Activated T-cell treated with anti-CD3 and anti-CD28 coated beads, Interleukin-2, amount 50 U/mL, for 4 hours (primary cell): Measurements from ENCODE around the gene SOCS2. TPM values are rescaled to one million over a fixed set of nuclear protein-coding genes. Genes with fewer than 3 reads are reported as not detected.

Source experiments
- ATAC-seq, 2 donors: fragments of 200-7000 bp; cut with Tn5 transposase; one replicate each; pipeline ENCODE4 v1.10.0; 2021
- DNase-seq: peaks from one replicate; pipeline ENCODE4 v3.0.0-alpha.2; 2020
- H3K27me3 Mint-ChIP-seq: one replicate; pipeline ENCODE4 v1.8.0; 2021; ENCODE audit warnings: low read depth, mixed read lengths
- H3K36me3 Mint-ChIP-seq: one replicate; pipeline ENCODE4 v1.8.0; 2022; ENCODE audit warnings: mixed read lengths; ENCODE audit not compliant: insufficient read depth
- H3K4me1 Mint-ChIP-seq: one replicate; pipeline ENCODE4 v1.8.0; 2021; ENCODE audit warnings: low read depth, mixed read lengths
- H3K4me3 Mint-ChIP-seq: one replicate; pipeline ENCODE4 v1.8.0; 2021; ENCODE audit warnings: mild to moderate bottlenecking, moderate library complexity, mixed read lengths
- H3K9me3 Mint-ChIP-seq: one replicate; pipeline ENCODE4 v1.8.0; 2021; ENCODE audit warnings: mixed read lengths
- total RNA-seq, 3 donors: library from RNA; stranded (reverse); gene quantifications; one replicate each; pipeline ENCODE4 v1.2.1, GENCODE V29; 2021

Gene SOCS2, protein sequence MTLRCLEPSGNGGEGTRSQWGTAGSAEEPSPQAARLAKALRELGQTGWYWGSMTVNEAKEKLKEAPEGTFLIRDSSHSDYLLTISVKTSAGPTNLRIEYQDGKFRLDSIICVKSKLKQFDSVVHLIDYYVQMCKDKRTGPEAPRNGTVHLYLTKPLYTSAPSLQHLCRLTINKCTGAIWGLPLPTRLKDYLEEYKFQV
- total RNA-seq = 10 to 100 TPM in 1 of 3 donors, 1 to 10 TPM in 2; 6.5 to 10.9 (median 8.6) TPM

DNA sequence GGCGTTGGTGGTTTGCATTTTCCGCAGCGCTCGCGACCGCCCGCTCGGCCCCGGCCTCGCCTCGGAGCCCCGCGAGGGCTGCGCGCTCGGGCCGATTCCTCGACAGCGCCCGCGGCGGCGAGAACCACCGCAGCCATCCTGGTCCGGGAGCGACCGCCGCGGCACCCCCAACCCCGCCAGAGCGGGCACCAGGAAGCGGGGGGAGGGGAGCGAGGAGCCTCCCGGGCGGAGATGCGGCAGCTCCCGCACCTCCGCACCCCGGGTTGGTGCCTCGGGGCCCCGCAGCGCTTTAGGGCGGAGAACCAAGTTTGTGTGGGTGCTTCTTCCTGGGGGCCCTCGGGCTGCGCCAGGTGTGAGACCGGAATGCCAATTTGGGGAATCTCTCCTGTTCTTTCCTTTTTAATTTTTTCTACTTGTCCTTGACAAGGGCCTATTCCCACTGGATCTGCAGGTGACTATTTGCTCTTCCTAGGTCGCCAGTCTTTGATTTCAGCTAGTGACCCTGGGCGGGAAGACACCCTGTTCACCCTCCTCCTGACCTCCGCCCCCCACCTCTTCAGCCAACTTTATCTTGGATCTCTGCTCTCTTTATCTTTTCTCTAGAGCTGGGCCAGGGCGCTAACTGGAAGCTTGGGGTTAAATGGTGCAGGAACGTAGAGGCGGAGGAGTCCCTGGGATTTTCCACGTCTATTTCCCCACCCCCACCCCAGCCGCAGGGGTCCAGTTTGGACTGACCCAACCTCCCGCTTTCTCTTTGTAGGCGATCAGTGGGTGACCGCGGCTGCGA lies at the start of gene SOCS2:
Gene SOCS2 (plus strand): TSS at position 751 of the 787 bp plus-strand sequence. CDS start 223 bp downstream, outside the sequence.
- ATAC-seq (no peak), DNase-seq (peak; percentile 23)
- H3K9me3 Mint-ChIP-seq = no peaks in the 10 kb centered on the region
- H3K36me3 Mint-ChIP-seq = peaks cover 8% of the 10 kb centered on the region
- H3K4me3 Mint-ChIP-seq = peak within 1 kb of the TSS; percentile 90
- peaks cover 3% of the 10 kb centered on the region for H3K27me3 Mint-ChIP-seq
- peaks cover 38% of the 10 kb centered on the region for H3K4me1 Mint-ChIP-seq

DNA sequence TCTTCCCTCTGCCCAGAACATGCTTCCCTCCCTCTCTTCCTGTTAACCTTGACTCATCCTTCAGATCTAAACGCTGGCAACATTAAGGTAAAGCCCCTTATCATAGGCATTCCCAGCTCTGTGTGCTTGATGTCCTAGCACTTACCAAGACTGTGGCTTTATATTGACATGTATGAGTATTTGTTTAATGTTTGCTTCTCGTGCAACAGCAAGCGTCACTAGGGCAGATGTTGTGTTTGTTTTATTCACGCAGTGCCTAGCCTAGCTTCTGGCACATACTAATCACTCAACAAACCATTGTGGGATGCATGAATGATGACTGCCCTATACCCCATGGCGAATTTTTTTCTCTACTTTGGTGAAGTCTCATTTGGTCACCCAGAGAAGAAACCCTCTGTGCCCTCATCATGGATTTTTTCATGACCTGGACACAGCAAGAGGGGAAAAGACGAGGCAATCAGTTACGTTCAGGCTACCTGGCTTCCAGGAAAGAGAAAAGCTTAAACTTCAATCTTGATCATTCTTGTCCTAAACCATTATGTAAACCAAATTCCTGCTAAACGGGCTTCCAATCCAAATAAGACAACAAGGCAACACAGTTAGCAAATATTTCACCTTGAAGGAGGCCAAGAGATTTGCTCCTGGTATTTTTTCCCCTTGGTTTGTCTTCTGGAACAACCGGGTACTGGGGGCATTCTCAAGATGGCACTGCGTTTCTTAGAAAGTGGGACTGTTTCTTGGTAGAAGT lies 47.9 kb upstream of the SOCS2 start:
- H3K9me3 Mint-ChIP-seq = no peaks in the 10 kb centered on the region
- no peak overlapping the region for H3K4me3 Mint-ChIP-seq

DNA sequence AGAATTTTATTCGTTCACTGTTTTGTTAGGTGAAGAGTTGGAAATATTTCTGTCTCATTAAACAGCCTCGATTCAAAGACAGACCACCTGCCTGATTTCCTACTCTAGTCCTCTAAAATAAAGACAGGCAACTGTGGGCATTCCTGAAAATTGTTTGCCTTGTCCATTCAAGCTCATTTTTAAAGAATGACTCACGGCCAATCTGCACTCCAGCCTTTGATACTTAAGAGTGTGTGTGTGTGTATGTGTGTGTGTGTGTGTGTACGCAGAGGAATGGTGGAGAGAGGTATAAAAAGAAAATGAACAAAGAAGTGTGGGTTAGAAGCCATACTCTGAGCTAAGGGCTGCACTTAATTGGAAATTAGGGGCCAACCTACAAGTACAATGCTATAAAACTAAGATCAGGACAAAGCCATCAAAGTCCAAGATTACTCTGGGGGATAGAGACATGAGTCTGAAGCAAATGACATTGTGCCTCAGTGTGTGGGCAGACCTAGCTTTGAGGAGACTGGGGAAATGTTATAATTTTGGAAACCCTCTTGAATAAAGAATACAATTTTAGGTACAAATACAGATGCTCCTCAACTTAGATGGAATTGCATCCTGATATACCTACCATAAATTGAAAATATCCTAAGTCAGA lies 45.6 kb upstream of the SOCS2 start:
- Mint-ChIP-seq H3K4me1 (peaks cover 16% of the 10 kb centered on the region), H3K4me3 (no peak overlapping the region), H3K9me3 (no peaks in the 10 kb centered on the region), H3K27me3 (peaks cover 3% of the 10 kb centered on the region), H3K36me3 (no peaks in the 10 kb centered on the region)
- no peak for ATAC-seq
- no peak for DNase-seq

More for the DNA sequence above, 47.9 kb upstream of the SOCS2 start:
- H3K4me1 Mint-ChIP-seq = peaks cover 4% of the 10 kb centered on the region
- no peaks in the 10 kb centered on the region for H3K36me3 Mint-ChIP-seq
- DNase-seq (no peak), ATAC-seq (no peak)
- H3K27me3 Mint-ChIP-seq = peaks cover 3% of the 10 kb centered on the region

DNA sequence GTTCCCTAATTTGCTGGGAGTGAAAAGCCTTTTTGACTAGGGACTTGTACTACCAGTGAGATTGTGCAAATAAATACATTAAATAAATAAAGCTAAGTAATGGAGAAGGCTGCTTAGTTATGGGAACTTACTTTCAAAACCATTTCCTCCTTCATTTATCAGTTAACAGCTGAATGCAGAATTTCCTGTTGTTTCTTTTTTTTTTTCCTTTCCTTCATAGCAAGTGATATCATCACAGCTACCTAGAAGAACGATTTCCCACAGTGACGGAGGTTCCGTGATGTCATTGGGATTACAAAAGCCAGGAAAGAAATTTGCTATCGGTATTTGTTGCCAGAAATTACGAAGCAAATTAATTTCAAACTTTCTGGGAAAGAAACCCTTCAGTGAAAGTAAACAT lies 42.1 kb upstream of the SOCS2 start:
- Mint-ChIP-seq H3K27me3 (peaks cover 3% of the 10 kb centered on the region), H3K4me3 (no peak overlapping the region), H3K4me1 (peaks cover 16% of the 10 kb centered on the region), H3K9me3 (no peaks in the 10 kb centered on the region), H3K36me3 (no peaks in the 10 kb centered on the region)
- ATAC-seq = no peak
- DNase-seq = no peak

DNA sequence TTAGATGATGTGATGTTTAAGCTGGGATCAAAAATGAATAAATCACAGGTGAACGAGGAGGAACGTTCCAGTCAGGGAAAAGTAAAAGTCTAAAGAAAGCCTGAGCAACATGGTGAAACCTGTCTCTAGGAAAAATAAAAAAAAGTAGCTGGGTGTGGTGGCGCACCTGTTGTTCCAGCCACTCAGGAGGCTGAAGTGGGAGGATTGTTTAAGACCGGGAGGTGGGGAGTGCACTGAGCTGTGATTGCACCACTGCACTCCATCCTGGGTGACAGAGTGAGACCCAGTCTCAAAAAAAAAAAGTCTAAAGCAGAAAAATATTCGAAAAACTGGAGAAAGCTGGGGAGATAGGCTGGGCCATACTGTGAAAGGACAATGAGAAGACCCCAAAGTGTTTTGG lies 39.2 kb upstream of the SOCS2 start:
- no peak for ATAC-seq

DNA sequence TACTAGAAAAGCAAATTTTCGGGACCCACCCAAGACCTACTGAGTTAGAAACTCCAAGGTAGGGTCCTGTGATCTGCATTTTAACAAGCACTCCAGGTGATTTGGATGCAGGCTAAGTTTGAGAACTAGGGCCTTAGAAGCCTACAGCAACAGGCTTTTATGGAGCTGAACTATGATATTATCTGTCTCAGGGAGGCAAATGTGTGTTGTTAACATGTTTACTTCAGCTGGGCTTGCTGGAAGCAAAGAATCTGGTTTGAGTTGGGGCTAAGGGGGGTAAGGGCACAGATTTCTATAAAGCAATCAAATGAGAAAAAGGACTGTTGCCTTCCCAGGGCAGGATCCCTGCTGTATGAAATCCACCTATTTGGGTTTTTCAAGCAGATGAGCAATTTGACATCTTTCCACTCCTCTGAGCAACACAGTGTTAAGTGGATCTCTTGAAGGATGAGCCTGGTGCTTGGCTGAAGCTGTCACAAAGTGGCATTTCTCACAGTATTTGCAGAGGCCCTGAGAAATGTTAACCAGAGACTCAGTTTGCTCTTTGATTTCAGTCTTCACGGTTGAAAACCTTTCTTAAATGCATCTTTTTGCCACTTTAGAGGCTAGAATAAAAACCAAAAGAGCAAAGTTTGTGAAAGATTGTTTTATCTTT lies 36.2 kb upstream of the SOCS2 start:
- ATAC-seq (no peak), DNase-seq (no peak)
- Mint-ChIP-seq H3K27me3 (no peaks in the 10 kb centered on the region), H3K4me3 (no peak overlapping the region), H3K36me3 (no peaks in the 10 kb centered on the region), H3K9me3 (no peaks in the 10 kb centered on the region), H3K4me1 (peaks cover 24% of the 10 kb centered on the region)

More for the DNA sequence above, 39.2 kb upstream of the SOCS2 start:
- H3K9me3 Mint-ChIP-seq = no peaks in the 10 kb centered on the region
- H3K27me3 Mint-ChIP-seq = no peaks in the 10 kb centered on the region
- no peaks in the 10 kb centered on the region for H3K36me3 Mint-ChIP-seq
- H3K4me1 Mint-ChIP-seq = peaks cover 28% of the 10 kb centered on the region
- no peak overlapping the region for H3K4me3 Mint-ChIP-seq
- DNase-seq = no peak

DNA sequence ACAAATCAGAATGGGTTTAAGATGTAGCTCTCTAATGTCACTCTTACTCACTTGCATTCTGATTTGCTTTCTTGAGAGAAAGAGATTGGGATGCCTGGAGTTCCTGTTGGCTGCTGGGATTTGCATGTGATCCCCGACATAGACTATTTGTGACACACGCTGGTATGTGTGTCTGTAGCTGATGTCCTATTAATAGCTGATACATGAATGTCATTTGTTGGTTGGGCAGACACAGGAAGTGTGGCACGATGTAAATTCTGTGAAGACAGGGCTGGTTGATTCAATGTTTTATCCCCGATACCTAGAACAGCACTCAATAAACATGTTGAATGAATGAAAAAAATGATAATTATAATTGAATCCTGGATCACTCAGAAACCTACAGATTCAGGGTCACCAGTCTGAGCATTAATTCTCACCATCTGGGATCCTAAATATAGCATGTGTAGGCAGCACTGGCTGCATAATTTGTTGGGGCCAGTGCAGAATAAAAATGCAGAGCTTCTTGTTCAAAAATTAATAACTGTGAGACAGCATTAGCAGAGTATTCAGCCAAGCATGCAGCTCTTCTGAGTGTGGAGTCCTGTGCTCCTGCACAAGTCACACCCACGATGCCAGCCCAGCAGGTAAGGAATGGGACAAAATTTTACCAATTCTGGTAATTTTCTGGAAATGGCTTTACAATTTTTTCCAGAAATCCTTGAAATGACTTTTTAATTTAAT lies 35.5 kb upstream of the SOCS2 start:
- H3K4me3 Mint-ChIP-seq = no peak overlapping the region
- no peaks in the 10 kb centered on the region for H3K9me3 Mint-ChIP-seq
- no peak for DNase-seq
- H3K27me3 Mint-ChIP-seq = no peaks in the 10 kb centered on the region
- H3K4me1 Mint-ChIP-seq = peaks cover 31% of the 10 kb centered on the region
- peak in 1 of 2 donors; percentile 23 for ATAC-seq
- H3K36me3 Mint-ChIP-seq = no peaks in the 10 kb centered on the region

DNA sequence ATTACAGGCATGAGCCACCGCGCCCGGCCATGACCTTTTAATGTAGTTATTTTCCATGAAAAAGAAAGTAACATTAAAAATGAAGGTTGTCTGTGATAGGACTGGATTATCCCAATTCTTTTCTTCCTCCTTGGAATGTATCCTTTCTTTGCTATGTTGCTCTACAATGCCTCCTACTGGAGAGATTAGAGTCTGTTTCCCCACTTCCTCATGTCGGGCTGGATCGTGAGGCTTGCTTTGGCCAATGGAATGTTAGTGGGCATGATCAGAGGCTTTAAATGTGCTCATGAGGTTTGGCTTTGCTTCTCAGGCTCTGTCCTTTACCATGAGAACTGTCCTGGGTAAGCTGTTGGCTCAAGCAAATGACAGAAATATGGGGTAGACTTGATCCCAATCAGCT lies 34.7 kb upstream of the SOCS2 start:
- no peak for ATAC-seq
- H3K4me3 Mint-ChIP-seq = no peak overlapping the region
- no peaks in the 10 kb centered on the region for H3K9me3 Mint-ChIP-seq
- no peak for DNase-seq
- peaks cover 35% of the 10 kb centered on the region for H3K4me1 Mint-ChIP-seq
- no peaks in the 10 kb centered on the region for H3K27me3 Mint-ChIP-seq
- no peaks in the 10 kb centered on the region for H3K36me3 Mint-ChIP-seq

DNA sequence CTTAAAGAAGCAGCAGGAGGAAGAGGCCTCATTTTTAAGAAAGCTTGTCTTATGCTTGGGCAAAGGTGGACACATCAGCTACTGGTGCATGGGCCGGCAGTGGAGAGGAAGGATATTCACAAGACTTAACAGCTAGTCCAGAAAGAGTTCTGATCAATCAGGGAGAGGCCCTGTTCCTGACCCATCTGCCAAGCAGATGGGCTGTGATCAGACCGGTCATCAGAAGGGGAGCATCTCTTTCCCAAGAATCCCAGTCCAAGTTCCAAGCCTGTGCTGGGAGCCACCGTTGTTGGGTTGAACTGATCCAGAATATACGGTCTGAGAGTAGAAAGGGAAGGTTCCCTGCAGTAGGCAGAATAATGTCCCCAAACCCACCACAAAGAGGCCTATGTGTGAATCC lies 32.7 kb upstream of the SOCS2 start:
- Mint-ChIP-seq H3K36me3 (no peaks in the 10 kb centered on the region), H3K4me3 (no peak overlapping the region), H3K4me1 (peaks cover 35% of the 10 kb centered on the region), H3K9me3 (no peaks in the 10 kb centered on the region), H3K27me3 (peaks cover 1% of the 10 kb centered on the region)
- DNase-seq (no peak), ATAC-seq (no peak)

DNA sequence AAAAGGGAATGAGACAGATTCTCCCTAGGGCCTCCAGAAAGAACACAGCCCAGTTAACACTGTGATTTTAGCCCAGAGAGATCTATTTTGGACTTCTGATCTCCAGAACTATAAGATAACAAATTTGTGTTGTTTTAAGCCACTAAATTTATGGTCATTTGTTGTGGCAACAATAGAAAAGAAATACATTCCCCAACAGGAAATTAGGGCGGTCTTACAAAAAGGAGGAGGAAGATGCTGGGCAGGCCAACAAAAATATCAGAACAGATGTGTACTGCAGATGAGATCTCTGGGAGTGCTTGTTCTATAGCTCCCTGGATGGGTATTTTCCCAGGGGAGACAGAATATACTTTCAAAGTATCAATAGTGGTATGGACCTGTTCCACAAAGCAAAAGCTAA lies 32.0 kb upstream of the SOCS2 start:
- ATAC-seq (no peak), DNase-seq (no peak)
- H3K4me3 Mint-ChIP-seq = no peak overlapping the region
- no peaks in the 10 kb centered on the region for H3K36me3 Mint-ChIP-seq
- H3K4me1 Mint-ChIP-seq = peaks cover 35% of the 10 kb centered on the region
- H3K9me3 Mint-ChIP-seq = no peaks in the 10 kb centered on the region
- peaks cover 1% of the 10 kb centered on the region for H3K27me3 Mint-ChIP-seq

DNA sequence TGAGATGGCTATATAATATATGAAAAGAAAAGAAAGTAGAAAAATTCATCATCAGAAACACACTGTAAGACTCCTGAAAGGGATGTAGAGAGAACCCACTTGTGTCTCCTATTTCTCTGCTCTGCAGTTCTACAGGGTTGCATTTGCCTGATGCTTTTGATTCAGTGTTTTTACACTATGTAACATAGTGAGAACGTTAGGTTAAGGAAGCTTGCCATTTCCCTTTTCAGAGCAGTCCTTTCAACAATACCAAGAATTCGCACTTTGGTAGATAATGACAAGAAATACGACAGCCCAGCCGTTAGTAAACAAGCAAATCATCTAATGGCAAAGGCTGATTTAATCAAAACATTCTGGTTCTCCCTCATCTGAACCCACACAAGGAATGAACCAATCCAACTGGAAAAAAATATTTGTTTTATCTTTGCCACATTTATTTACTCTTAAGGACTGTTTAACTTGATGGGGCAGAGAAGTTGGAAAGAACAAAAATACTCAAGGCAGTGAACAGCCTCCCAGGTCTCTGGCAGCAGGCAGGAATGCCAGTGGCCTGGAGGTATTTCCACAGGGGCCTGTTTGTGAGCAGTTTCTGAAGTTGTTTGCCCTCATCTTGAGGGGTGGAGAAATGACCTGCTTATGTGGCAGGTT lies 30.8 kb upstream of the SOCS2 start:
- no peak for ATAC-seq
- H3K36me3 Mint-ChIP-seq = no peaks in the 10 kb centered on the region
- no peaks in the 10 kb centered on the region for H3K9me3 Mint-ChIP-seq
- no peak overlapping the region for H3K4me3 Mint-ChIP-seq
- no peak for DNase-seq
- peaks cover 27% of the 10 kb centered on the region for H3K4me1 Mint-ChIP-seq
- H3K27me3 Mint-ChIP-seq = peaks cover 1% of the 10 kb centered on the region

DNA sequence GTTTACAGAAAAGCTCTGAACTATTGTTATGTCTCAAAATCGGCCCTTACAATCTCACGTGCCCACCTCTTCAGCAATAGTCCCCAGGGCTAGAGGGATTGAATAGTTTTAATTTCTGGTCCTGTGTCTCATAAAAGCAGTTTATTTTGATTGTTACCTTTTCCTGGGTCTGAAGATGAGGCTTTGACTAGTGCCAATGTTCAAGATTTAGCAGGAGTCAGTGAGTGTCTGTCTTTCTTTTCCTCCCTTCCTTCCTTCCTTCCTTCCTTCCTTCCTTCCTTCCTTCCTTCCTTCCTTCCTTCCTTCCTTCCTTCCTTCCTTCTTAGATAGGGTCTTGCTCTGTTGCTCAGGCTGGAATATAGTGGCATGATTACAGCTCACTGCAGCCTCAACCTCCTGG lies 24.7 kb upstream of the SOCS2 start:
- ATAC-seq = no peak
- Mint-ChIP-seq H3K27me3 (peaks cover 3% of the 10 kb centered on the region), H3K4me3 (no peak overlapping the region), H3K36me3 (no peaks in the 10 kb centered on the region), H3K4me1 (no peaks in the 10 kb centered on the region), H3K9me3 (no peaks in the 10 kb centered on the region)
- no peak for DNase-seq

DNA sequence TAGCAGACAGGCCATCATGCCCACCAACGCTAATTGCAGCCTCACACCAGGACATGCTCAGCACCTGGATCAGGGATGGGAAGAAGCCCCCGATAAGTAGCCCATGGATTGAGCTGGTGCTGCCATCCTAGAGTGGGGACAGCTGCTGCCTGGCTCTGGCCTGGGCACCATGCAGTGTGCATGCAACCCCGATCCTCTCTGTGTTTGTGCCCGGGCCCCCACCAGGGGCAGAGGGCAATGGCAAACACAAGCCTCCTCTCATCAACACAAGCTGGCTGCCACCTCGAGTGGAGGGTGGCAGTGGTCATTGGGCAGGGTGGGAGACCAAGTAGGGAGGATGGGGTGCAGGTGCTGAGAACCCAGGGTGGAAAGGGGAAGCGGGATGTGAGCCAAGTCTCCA lies 23.3 kb upstream of the SOCS2 start:
- ATAC-seq = no peak
- peaks cover 2% of the 10 kb centered on the region for H3K27me3 Mint-ChIP-seq
- H3K9me3 Mint-ChIP-seq = no peaks in the 10 kb centered on the region
- no peaks in the 10 kb centered on the region for H3K4me1 Mint-ChIP-seq
- no peak for DNase-seq
- peaks cover 2% of the 10 kb centered on the region for H3K36me3 Mint-ChIP-seq
- H3K4me3 Mint-ChIP-seq = no peak overlapping the region
